Hepatic stellate cell (primary cell): ENCODE measurements around the gene FOXP3.

ENCODE experiments used
- DNase-seq: peaks from one replicate; pipeline ENCODE4 v3.0.0; 2011; ENCODE audit warnings: low spot score

Gene FOXP3

DNA sequence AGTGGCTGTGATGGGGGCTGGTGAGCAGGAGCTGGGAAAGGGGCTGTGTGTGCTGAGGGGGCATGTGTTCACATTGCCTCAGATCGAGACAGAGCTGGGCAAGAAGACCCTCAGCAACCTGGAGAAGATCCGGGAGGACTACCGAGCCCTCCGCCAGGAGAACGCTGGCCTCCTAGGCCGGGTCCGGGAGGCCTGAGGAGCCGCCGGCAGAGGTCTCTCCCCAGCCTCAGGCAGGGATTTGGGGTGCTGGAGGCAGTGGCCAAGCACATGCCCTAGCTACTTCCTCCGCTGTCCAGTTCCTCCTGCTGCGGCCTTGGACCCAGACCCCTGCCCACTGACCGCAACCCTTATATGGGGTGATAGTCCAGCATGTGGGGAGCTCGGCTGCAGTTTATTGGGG, 14.4 kb downstream of the FOXP3 start:
- DNase-seq = no peak

DNA sequence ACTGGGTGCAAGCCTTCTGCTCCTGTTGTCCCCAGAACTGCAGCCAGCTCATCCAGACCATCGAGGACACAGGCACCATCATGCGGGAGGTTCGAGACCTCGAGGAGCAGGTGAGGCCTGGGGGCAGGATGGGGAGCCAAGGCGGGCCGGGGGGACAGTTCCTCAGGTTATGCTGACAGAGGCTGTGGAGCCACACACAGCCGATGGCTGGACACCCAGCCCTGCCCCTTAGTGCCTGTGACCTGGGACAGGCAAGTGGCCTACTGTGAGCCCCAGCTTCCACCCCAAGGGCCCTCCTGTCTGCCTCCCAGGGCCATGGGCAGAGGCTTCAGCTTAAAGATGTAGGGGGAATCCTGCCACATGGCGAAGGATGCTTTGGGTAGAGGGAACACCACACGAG, 14.9 kb downstream of the FOXP3 start:
- DNase-seq = no peak

DNA sequence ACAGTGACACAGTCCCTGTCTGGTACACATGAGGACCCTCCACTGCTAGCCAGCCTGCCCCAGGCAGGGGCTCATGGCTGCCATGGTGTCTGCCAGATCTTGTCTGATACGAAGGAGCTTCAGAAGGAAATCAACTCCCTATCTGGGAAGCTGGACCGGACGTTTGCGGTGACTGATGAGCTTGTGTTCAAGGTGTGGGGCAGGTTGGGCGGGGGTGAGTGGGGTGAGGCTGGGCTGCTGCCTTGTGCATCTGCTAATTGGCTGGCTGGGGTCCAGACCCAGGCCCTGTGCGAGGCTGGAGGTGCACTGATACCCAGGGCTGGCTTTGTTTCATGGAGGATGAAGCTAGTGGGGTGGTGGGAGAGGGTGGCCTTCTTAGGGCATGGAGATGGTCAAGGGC, 15.4 kb downstream of the FOXP3 start:
- DNase-seq = no peak

DNA sequence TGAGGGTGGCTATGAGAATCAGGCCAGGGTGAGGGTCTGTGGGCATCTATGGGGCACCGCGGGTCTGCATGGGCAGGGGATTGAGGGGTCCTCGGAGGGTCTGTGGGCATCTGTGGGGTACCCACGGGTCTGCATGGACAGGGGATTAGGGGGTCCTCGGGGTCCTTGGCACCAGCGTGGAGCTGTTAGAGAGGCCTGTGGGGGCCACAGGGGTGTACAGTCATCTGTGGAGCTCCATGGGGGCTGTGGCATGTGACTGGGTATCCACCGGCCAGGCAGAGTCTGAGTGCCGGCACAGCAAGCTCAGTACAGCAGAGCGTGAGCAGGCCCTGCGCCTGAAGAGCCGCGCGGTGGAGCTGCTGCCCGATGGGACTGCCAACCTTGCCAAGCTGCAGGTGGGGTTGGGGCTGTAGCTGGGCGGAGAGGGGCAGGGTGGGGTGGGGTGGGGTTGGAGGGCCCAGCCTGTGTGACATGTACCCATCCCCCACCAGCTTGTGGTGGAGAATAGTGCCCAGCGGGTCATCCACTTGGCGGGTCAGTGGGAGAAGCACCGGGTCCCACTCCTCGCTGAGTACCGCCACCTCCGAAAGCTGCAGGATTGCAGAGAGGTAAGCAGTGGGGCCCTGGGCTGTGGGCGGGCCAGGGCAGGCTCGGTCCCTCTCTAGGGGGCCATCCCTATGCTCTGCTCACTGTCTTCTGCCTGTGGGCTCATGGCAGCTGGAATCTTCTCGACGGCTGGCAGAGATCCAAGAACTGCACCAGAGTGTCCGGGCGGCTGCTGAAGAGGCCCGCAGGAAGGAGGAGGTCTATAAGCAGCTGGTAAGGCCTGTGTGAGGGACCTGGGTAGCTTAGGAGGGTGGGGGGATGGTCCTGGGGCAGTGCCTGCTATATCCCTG, 16.3 kb downstream of the FOXP3 start:
- no peak for DNase-seq

DNA sequence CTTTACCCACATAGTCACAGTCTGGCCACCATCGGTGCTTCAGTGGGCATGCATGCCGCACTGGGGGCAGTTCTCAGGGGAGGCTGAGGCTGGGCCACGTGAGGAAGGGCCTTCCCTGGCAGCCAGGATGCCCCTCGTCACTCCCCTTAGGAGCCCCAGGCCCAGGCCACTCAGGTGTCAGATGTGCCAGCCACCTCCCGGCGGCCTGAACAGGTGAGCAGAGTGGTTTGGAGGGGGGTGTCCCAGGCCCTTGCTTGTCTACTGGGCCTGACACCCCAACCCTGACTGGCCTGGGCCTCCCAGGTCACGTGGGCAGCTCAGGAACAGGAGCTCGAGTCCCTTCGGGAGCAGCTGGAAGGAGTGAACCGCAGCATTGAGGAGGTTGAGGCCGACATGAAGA, 17.2 kb downstream of the FOXP3 start:
- no peak for DNase-seq

DNA sequence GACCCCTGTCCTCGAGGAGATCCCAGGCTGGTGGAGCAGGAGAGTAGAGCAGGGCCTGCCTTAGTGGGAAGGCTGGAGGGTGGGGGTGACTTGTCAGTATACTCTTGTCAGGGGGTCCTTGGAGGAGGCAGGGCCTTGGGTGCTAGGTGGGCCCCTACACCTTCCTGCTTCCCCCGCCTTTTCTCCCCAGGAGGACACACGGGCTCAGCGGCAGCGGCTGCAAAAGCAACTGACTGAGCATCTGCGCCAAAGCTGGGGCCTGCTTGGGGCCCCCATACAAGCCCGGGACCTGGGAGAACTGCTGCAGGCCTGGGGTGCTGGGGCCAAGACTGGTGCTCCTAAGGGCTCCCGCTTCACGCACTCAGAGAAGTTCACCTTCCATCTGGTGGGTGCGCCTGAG, 18.0 kb downstream of the FOXP3 start:
- no peak for DNase-seq

DNA sequence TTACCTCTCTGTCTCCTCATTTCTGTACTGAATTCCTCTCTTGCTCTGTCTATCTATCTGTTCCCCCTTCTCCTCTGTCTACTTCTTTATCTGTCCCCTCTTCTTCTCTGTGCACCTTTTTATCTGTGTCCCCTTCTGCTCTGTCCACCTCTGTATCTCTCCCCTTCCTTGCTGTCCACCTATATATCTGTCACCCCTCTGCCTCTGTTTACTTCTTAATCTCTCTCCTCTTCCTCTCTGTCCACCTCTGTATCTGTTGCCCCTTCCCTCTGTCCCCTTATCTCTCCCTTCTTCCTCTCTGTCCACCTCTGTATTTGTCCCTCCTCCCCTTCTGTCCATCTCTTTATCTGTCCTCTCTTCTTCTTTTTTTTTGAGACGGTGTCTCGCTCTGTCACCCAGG, 20.3 kb downstream of the FOXP3 start:
- DNase-seq = no peak

DNA sequence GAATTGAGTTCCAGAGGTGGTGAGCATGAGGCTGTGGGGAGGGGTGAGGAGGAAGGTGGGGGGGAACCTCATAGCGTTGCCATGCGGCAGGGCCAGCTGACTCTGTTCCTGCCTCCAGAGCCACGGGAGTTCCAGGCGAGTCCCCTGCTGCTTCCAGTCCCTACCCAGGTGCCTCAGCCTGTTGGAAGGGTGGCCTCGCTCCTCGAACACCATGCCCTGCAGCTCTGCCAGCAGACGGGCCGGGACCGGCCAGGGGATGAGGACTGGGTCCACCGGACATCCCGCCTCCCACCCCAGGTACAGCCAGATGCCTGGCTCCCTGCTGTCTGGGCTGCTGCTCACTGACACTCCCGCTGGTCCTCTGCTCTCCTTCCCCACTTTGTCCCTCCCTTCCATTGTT, 21.3 kb downstream of the FOXP3 start:
- no peak for DNase-seq

DNA sequence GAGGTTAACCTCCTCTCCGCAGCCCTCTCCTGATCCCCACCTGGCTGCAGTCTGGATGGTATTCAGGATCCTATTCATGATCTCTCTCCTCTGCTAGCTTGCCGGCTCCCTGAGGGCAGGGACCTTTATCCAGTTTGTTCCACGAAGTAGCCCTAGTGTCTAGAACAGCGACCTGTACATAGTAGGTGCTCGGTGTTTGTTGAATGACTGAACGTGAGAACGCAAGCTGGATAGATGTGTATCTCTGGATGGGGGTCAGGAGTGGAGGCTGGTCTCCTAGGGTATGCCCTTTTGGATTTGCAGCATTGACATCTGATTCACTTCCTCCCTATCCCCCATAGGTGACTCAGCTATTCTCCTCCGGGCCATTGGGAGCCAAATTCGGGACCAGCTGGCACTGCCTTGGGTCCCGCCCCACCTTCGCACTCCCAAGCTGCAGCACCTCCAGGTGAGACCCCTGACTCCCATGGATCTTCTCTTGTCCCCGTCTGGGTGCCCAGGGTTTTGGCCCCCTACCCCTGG, 21.9 kb downstream of the FOXP3 start:
- DNase-seq = no peak

DNA sequence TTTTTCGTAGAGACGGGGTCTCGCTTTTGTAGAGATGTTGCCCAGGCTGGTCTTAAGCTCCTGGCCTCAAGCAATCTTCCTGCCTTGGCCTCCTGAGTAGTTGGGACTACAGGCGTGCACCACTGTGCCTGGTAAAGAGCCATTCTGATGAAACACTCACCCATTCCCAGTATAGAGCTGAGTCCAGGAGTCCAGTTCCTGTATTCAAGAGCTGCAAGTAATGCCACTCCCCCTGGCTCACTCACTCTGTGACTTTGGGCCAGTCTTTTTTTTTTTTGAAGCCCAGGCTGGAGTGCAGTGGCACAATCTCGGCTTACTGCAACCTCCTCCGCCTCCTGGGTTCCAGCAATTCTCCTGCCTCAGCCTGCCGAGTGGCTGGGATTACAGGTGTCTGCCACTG, 25.8 kb downstream of the FOXP3 start:
- DNase-seq = no peak

DNA sequence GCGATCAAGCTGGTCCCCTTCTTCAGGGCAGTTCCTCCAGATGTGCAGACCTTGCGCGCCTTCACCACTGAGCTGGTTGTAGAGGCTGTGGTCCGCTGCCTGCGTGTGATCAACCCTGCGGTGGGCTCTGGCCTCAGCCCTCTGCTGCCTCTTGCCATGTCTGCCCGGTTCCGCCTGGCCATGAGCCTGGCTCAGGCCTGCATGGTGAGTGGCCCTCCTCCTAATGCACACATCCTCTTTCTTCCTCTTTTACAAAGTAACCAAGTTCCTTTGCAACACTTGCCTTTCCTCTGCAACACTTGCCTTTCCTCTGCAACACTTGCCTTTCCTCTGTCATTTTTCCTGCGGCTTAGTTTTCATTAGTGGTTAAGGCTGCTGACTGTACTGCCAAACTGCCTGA, 27.4 kb downstream of the FOXP3 start:
- no peak for DNase-seq

DNA sequence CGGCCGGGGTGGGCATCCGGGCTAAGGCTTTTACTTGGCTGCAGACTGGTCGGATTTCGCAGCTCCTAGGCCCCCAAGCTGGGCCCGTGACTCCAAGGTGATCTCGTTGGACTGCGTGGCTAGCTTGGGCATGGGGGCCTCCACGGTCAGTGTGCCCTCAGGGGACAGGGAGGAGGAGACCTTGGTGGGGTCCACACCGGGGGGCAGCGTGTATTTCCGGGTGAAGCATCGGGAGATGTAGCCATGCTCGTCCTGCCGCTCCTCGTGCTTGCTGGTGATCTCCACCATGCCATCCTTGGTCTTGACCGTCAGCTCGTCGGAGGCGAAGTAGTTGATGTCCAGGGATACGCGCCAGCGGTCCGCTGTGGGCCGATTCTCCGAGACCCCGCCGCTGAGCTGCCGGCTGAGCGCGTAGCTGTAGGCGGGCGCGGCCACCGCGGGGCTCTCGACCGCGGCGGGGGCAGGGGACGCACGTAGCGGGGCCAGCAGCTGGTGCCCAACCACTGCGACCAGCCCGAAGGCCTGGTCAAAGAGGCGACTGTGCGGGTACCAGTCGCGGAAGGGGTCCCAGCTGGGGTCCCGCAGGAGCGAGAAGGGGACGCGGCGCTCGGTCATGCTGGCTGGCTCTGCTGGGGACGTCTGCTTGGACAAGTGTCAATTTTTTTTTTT, 30.5 kb downstream of the FOXP3 start:
- DNase-seq = no peak

DNA sequence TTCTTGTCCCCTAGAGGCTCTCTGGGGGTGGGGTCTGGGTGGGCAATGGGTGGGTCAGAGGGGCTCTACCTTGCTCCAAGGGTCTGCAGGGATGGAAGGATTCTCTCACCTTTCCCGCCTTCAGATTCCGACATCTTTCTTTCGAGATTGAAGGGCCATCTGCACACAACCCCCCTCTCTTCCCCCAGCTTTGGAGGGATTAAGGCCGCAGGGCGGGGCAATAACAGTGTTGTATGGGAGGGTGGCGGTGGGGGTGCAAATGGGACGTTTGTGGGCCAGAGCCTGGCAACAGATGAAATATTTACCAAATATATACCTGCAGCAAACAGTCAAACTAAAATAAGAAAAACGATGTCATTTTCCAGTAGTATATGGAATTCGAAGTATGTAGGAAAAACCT, 31.3 kb downstream of the FOXP3 start, which contains the start of gene CACNA1F:
CACNA1F (minus strand) TSS at position 165 of the 400 bp plus-strand sequence; CDS start at position 134, 31 bp downstream.
- DNase-seq = no peak

DNA sequence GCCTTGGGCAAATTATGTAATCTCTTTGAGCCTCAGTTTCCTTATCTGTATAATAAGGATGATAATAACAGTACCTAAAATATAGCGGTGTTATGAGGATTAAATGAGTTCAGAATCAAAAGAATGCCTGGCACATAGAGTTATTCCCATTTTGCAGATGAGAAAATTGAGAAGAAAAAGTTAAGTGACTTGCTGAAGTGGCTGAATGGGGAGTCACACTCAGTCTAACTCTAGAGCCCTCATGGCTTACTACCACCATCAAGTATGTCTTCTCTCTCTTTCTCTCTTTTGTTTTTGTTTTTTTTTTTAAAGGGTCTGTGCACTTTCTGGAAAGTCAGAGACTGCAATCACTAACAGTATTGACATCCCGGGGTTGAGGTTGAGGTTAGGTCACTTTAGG, 32.0 kb downstream of the FOXP3 start:
- DNase-seq = no peak

DNA sequence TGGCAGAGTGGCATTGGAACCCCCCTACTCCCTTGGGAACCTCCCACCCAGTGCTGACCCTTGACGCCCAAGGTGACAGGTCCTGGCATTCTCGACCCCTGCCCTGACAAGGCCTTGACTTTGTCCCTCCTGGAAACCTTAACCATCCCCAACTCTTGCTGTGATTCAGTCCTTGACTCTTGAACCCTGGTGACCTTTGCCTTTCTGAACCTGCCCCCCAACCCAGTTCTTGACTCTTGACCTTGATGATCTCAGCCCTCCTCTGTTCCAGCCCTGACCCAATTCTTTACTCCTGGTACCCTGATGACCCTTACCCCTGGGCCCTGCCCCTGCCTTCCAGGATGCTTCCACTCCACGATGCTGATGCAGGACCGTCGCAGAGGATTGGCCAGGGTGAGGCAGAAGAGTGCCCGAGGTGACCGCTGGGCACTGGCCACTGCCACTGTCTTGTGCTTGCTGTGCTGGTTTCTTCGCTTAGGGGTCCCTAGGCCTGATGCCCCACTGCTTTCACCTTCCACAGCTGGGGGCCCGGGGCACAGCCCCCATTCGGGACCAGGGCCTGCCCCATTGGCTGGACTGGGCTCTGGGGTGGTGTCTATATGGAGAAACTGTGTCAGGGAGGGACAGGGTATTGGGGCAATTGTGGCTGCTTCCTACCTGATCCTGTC, 33.0 kb downstream of the FOXP3 start:
- no peak for DNase-seq

DNA sequence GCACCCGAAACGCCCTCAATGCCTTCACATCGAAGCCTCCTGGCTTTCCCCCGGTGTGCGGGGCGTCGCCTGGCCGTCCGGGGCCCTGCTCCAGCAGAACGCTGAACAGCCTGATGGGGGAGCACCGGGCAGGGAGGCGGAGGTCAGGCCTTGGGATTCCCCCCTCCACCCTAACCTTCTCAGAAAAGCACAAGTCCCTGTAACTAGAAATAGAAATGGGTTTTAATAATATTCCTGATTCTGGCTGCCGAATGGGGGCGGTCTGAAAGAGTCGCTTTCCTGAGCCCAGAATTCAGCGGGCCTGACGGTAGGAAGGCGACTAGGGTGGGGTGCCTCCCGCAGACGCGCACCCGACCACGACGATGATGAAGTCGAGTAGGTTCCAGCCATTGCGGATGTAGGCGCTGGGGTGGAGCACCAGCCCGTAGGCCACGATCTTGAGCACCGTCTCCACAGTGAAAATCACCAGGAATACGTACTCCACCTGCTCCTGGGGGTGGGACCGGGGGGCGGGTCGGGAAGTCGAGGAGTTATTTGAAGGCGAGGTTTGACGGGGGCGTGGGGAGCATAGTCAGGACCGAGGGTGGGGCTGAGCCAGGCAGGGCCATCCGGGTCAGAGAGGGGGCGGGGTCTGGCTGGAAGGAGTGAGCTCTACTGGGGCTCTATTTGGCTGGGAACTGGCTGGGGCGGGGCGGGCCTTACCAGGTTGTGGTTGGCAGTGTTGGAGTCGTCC, 33.8 kb downstream of the FOXP3 start:
- peak; percentile 29 for DNase-seq

DNA sequence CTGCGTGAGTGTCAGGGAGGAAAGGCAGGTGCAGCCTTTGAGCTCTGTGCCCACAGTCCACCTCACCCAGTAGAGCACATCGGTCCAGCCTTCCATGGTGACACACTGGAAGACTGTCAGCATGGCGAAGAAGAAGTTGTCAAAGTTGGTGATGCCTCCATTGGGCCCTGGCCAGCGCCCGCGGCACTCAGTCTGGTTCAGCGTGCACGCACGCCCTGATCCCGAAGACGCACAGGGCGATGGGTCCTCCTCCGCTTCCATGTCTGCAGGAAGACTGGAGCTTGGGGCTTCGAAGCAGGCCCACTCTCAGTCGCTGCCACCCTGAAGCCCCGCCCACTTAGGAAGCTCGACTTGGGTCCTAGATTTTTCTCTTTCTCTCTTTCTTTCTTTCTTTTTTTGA, 36.3 kb downstream of the FOXP3 start:
- DNase-seq = no peak

DNA sequence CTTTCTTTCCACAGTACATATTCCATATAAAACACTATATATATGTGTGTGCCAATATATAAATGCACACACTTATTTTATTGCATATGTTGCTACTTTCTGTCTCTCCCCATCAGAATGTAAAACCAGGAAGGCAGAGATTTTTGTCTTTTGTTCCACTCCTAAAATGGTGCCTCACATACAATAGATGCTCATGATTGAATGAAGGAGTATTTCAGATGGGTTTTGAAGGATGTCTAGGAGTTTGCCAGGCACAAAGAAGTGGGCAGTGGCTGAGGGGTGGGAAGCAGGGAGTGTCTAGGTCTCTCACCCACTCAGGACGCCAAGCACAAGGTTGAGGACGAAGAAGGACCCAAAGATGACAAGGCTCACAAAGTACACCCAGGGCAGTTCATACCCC, 36.8 kb downstream of the FOXP3 start:
- DNase-seq = no peak

DNA sequence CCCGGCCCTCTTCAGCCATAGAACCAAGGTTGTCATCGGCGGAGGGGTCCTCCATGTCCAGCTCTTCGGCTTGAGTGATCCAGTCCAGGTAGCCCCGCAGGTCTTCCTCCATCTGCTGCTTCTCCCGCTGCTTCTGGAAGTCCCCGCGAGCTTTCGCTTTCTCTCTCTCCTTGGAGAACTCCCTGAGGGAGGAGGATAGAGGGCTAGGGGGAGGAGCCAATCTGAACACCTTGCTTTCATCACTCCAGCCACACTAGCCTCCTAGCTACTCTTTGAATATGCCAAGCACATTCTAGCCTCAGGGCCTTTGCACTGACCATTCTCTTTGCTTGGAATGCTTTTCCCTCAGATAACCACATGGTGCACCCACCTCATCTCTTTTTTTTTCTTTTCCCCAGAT, 37.6 kb downstream of the FOXP3 start:
- no peak for DNase-seq

DNA sequence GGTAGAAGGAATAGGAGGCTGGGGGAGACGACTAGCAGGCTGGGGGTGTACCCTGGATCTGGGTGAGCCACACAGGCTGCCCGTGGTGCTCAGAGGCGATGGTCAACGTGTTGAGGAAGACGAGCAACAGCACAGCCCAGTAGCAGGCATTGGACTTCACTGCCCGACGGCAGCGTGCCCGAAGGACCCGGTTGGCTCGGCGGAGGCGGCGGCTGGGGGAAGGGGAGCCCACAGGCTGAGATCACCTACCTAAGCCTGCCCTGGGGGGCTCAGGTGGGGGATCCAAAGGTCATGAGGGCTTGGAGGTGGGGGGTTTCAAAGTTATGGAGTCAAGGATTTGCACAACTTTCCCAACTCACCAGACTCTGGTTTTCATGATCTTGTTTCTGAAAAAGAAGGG, 38.7 kb downstream of the FOXP3 start:
- DNase-seq = no peak

DNA sequence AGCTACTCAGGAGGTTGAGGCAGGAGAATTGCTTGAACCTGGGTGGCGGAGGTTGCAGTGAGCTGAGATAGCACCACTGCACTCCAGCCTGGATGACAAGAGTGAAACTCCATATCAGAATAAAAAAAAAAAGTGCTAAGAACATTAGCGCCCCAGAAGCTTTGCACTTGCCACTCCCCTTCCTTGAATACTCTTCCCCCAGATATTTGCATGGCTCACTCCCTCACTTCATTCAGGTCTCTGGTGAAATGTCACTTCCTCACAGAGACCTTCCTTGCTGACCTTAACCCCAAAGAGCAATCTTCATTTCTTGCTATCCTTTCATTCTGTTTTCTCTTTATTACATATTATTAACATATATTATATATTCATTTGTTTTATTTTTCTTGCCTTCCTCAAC, 42.6 kb downstream of the FOXP3 start:
- DNase-seq = no peak

DNA sequence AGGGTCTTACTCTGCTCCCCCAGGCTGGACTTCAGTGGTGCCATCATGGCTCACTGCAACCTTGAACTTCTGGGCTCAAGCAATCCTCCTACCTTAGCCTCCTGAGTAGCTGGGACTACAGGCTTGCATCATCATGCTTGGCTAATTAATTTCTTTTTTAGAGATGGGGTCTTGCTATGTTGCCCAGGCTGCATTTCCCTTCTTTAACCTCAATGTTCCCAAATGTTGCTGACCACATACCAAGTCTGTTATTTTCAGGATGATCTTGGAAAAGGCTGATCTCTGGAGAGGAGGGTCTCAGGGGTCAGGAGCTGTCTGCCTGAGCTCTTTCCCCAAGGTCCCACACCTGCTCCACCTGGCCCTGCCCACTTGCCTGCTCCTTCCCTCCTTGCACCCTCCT, 44.4 kb downstream of the FOXP3 start:
- no peak for DNase-seq
